Activated CD4-positive, alpha-beta T cell treated with anti-CD3 and anti-CD28 coated beads for 36 hours (primary cell): ENCODE results near the gene ARHGAP22. TPM values are rescaled to one million over a fixed set of nuclear protein-coding genes. Genes with fewer than 3 reads are reported as not detected.

Experiments
- ATAC-seq: fragments of 200-7000 bp; cut with Tn5 transposase; one replicate; pipeline ENCODE4 v1.10.0; 2021; ENCODE audit warnings: mild to moderate bottlenecking, moderate library complexity
- CTCF ChIA-PET: fragments of 350-600 bp; sonication (Branson Sonifier 250); formaldehyde crosslinking; loops from one replicate; lab custom pipeline; 2021; ENCODE audit warnings: antibody characterized with exemption; lab: Charles Lee
- POLR2A ChIA-PET: fragments of 350-600 bp; sonication (Branson Sonifier 250); formaldehyde crosslinking; loops from one replicate; lab custom pipeline; 2021; ENCODE audit warnings: antibody characterized with exemption, inconsistent platforms; lab: Charles Lee
- DNase-seq: peaks from one replicate; pipeline ENCODE4 v3.0.0-alpha.2; 2020
- H3K27ac Mint-ChIP-seq: one replicate; pipeline ENCODE4 v1.8.0; 2021; ENCODE audit warnings: mixed read lengths
- H3K27me3 Mint-ChIP-seq: one replicate; pipeline ENCODE4 v1.8.0; 2021; ENCODE audit warnings: mixed read lengths
- H3K36me3 Mint-ChIP-seq: one replicate; pipeline ENCODE4 v1.8.0; 2021; ENCODE audit warnings: low read depth, mixed read lengths
- H3K4me1 Mint-ChIP-seq: one replicate; pipeline ENCODE4 v1.8.0; 2021; ENCODE audit warnings: mixed read lengths
- H3K4me3 Mint-ChIP-seq: one replicate; pipeline ENCODE4 v1.8.0; 2021; ENCODE audit warnings: mild to moderate bottlenecking, moderate library complexity, mixed read lengths
- H3K9me3 Mint-ChIP-seq: one replicate; pipeline ENCODE4 v1.8.0; 2021; ENCODE audit warnings: low read depth, mixed read lengths
- intact Hi-C, 2 experiments: fragments of 100-400 bp; cut with DNase I in 1 of 2; cut with micrococcal nuclease in 1 of 2; formaldehyde crosslinking; loops; one replicate each; pipeline versions ENCODE4 v1.14.2 to v1.15.1; 2022 to 2024; cut with DNase I, micrococcal nuclease
- total RNA-seq, 2 experiments: library from RNA; stranded (reverse); gene quantifications; one replicate each; pipeline ENCODE4 v1.2.3, GENCODE V29; 2021

The ARHGAP22 gene
- total RNA-seq, 2 experiments from 2014 or later = 0.27 to 0.47 TPM

DNA sequence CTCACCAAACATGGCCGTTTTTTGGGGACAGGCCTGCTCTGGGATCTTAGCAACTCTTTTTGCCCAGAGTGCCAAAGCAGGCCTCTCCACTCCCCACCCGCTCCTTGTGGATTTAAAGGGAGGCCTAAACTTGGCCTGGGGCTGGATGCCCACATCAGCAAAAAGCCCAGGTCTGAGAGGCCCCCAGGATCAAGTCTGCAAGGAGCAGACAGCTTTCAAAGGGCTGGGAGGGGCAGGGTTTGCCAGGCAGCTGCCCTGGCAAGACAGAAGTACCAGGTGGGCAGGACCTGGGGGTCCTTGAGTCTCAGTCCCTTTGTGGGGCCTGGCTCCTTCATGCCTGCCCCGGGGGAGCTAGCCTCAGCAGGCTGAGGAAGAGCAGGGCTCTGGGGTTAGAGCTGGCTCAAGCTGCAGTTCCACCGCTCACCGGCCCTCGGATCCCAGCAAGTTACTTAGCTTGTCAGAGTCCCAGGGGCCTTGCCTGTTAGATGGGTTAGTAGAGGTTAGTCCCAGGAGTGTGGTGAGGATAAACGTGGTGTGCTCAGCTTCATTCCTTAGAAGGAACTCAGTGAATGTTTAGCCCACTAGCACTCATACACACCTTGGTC is 56.2 kb downstream of the ARHGAP22 start:
- H3K4me1 Mint-ChIP-seq = no peaks in the 10 kb centered on the region
- ChIA-PET CTCF (interaction anchor here (0.7 to 1.4 kb wide), 4 partner anchors 8 to 108 kb away, joined by 3 to 5 read pairs (median 3); no protein-coding TSS in a partner anchor), POLR2A (no interaction called here)
- H3K27me3 Mint-ChIP-seq = no peaks in the 10 kb centered on the region
- ATAC-seq (no peak), DNase-seq (no peak)
- H3K27ac Mint-ChIP-seq = no peak overlapping the region
- intact Hi-C loops = no loop called here
- H3K4me3 Mint-ChIP-seq = no peak overlapping the region
- H3K36me3 Mint-ChIP-seq = no peaks in the 10 kb centered on the region
- H3K9me3 Mint-ChIP-seq = no peaks in the 10 kb centered on the region

DNA sequence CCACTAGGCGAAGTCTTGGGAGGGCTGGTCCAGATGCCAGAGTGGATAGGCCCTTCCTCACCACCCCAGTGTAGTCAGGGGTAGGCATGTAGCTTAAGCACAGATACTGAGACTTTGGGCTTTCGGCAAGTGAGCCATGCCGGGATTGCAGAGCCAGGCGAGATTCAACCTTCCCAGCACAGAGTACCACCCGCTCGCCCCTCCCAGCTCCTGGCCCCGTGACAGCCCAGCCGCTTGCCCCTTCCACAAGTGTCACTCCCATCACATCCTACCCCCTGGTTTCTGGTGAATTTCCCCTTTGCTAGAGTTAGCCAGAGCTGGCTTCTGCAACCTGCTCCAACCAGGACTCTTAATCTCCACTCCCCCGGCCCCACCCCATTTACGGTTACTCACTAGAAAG is 56.9 kb downstream of the ARHGAP22 start:
- intact Hi-C loops = no loop called here
- H3K27ac Mint-ChIP-seq = no peak overlapping the region
- no peaks in the 10 kb centered on the region for H3K27me3 Mint-ChIP-seq
- ATAC-seq = no peak
- ChIA-PET POLR2A (no interaction called here), CTCF (interaction anchor here (1.4 kb wide), 1 partner anchor 109 kb away, joined by 5 read pairs; no protein-coding TSS in a partner anchor)
- H3K4me3 Mint-ChIP-seq = no peak overlapping the region
- no peaks in the 10 kb centered on the region for H3K4me1 Mint-ChIP-seq
- no peak for DNase-seq
- H3K36me3 Mint-ChIP-seq = no peaks in the 10 kb centered on the region
- H3K9me3 Mint-ChIP-seq = no peaks in the 10 kb centered on the region

DNA sequence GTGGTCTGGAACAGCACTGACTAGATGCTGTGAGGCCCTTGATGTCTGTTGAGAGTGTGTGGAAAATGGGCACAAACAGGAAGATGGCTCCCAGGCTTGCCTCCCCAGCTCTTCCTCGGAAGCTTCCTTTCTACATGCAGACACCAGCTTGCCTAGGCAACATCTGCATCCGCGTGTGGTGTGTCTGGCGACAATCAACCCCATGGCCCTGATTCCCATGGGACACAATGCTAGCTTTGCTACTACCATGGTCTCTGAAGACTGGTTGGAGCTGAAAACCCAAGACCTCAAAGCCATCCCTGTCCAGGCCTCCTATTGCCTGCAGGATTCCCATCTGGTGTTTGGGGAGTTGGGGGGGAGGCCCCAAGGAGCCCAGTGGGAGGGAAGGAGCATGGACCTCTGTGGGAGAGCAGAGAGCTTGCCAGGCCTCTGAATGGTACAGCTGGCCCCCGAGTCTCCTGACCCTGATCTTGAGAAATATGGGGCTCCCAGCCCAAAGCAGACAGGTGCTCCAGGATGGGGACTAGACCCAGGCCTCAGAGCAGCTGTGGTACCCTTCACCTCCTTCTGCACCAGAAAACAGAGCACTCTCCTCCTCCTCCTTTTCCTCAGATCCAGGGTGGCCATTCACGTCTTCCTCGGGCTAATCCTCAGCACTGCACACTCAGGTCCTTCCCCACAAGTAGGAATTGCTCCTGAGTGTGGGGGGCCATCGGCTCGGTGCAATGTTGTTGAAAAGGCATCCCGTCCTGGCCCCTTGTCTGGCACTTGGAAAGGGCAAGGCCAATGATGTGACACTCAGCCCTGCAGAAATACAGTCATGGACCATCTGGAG is 57.6 kb downstream of the ARHGAP22 start:
- Mint-ChIP-seq H3K27ac (no peak overlapping the region), H3K9me3 (no peaks in the 10 kb centered on the region), H3K27me3 (no peaks in the 10 kb centered on the region), H3K4me1 (no peaks in the 10 kb centered on the region), H3K4me3 (no peak overlapping the region), H3K36me3 (no peaks in the 10 kb centered on the region)
- intact Hi-C loops = no loop called here
- POLR2A ChIA-PET = no interaction called here
- ATAC-seq (no peak), DNase-seq (no peak)
- CTCF ChIA-PET = interaction anchor here (0.7 to 1.4 kb wide), 3 partner anchors 109 to 237 kb away, joined by 3 to 5 read pairs (median 3); no protein-coding TSS in a partner anchor

DNA sequence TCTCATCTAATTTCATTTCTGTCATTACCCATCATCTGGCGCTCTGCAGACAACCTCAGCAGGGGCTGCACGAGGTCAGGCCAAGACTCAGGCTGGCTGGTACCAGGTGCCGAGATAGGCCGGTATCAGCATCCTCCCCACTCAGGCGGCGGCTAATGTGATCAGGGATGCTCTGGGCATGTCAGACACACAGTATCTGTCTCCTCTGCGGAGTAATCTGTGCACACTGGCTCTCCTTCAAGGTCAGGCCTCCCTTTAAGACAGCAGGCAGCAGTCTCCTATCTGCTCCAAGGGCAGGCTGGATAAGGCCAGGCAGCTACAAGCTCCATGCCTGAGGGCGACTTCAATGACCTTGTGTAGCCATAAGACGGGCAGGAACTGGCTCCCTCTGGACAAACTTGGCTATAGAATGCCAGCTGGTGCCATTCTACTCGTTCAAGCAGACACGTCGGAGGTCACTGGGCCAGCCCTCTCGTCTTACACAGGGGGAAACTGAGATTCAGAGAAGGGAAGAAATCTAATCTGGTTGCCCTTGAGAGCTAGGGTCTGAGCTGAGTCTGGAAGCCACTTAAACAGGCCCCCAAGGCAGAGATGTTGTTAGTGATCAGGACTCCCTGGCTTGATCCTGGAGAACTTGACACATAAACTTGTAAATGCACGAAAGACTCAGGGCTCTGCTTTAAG is 59.3 kb downstream of the ARHGAP22 start:
- no peaks in the 10 kb centered on the region for H3K9me3 Mint-ChIP-seq
- intact Hi-C loops = no loop called here
- H3K4me3 Mint-ChIP-seq = no peak overlapping the region
- DNase-seq (no peak), ATAC-seq (no peak)
- H3K27me3 Mint-ChIP-seq = no peaks in the 10 kb centered on the region
- no peak overlapping the region for H3K27ac Mint-ChIP-seq
- POLR2A ChIA-PET = no interaction called here
- no peaks in the 10 kb centered on the region for H3K36me3 Mint-ChIP-seq
- H3K4me1 Mint-ChIP-seq = no peaks in the 10 kb centered on the region
- CTCF ChIA-PET = interaction anchor here (0.6 kb wide), 2 partner anchors 104 to 272 kb away, joined by 3 read pairs; no protein-coding TSS in a partner anchor

DNA sequence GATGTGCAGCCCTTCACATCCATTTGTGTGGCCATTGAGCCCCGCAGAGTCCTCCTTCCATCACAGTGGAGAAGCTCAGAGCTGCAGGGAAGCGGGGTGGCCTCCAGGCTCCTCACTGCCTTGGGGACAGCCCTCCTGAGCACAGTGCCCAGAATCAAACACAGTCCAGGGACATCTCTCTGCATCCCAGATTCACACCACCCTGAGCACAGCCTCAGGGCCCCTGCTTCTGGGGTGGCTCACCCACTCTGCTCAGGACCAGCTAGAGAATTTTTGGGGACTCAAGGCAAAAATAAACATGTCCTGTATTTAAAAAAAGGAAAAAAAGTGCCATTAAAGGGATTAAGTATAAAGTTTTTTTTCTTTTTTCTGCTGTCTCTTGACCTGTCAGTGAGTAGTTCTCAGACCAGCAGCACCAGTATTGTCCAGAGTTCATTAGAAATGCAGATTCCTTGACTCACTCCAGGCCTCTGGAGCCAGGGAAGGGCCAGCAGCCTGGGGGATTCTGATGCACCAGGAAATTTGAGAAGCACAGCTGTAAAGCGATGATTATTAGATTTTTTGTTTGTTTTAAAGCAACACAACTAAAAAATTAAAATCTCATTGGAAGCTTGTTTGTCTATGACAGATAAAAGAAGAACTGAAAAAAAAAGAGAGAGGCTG is 61.6 kb downstream of the ARHGAP22 start:
- Mint-ChIP-seq H3K27me3 (no peaks in the 10 kb centered on the region), H3K9me3 (no peaks in the 10 kb centered on the region), H3K4me3 (no peak overlapping the region), H3K36me3 (no peaks in the 10 kb centered on the region), H3K4me1 (no peaks in the 10 kb centered on the region), H3K27ac (no peak overlapping the region)
- CTCF ChIA-PET = no interaction called here
- POLR2A ChIA-PET = interaction anchor here (0.6 kb wide), 1 partner anchor 10 kb away, joined by 3 read pairs; no protein-coding TSS in a partner anchor
- intact Hi-C loops = no loop called here
- no peak for DNase-seq
- no peak for ATAC-seq

DNA sequence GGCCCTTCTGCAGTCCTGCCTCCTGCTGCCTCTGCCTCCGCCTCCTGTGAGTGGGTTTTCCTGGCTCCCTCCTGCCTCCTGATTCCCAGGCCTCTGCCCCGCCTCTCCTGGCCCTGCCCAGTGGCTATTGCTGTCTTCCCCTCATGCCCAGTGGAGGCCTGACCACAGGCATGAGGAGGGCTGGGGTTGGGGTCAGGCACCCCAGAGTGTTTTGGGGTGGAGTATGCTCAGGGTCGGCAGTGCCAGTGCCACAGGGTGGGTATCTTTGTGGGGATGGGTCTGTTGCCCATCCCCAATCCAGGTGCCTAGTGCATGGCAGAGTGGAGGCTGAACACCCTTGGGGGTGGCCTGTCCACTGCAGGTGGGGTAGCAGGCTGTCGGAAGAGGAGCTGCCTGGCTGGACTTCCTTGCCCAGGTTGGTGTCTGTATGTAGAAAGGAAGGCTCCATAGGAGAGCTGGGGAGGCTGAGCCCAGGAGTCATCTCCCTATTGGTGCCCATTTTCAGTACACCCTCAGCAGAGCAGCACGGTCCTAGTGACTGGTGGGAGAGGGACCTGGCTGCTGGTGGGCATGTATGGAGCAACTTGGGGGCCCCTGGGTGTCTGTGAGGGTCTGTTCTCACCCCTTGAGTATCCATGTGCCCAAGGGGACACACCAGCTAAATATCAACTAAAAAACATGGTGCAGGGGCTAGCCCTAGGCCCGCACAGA is 62.2 kb downstream of the ARHGAP22 start:
- Mint-ChIP-seq H3K4me1 (no peaks in the 10 kb centered on the region), H3K36me3 (no peaks in the 10 kb centered on the region), H3K27ac (no peak overlapping the region), H3K27me3 (no peaks in the 10 kb centered on the region), H3K9me3 (no peaks in the 10 kb centered on the region), H3K4me3 (no peak overlapping the region)
- ATAC-seq = no peak
- ChIA-PET CTCF (no interaction called here), POLR2A (interaction anchor here (0.6 kb wide), 1 partner anchor 11 kb away, joined by 3 read pairs; no protein-coding TSS in a partner anchor)
- intact Hi-C loops = no loop called here
- DNase-seq = no peak

DNA sequence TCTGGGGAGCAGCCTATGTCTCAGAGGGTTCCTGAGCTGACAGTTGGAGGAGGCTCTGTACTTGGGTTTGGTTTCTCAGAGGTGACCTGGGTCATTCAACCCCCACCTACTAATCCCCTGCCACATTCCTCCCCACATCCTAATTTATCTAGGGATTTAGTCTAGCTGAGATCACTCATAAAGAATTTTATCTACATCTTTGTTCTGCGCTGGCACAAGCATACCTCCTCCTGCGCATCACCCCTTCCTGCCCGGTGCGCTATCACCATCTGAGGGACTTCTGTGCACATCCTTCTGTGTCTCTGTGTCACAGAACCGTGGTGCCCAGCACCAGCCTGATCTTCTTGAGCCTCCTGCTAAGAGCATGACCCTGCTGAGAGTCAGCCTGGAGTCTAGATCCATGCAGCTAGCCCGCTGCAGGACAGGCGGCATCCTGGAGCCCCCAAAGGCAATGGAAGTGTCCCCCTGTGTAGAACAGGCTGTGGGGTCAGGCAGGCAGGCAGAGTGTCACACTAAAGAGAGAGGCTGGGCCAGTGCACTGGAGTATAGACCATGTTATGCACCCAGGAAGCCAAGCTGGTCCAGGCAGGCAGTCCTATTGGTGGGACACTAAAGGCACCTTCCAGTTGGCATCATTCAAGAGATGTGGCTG is 63.6 kb downstream of the ARHGAP22 start:
- POLR2A ChIA-PET = no interaction called here
- DNase-seq (no peak), ATAC-seq (no peak)
- H3K27me3 Mint-ChIP-seq = no peaks in the 10 kb centered on the region
- no peaks in the 10 kb centered on the region for H3K4me1 Mint-ChIP-seq
- CTCF ChIA-PET = interaction anchor here (0.6 kb wide), 1 partner anchor 109 kb away, joined by 3 read pairs; no protein-coding TSS in a partner anchor
- H3K36me3 Mint-ChIP-seq = no peaks in the 10 kb centered on the region
- intact Hi-C loops = no loop called here
- no peak overlapping the region for H3K4me3 Mint-ChIP-seq
- H3K9me3 Mint-ChIP-seq = no peaks in the 10 kb centered on the region
- no peak overlapping the region for H3K27ac Mint-ChIP-seq

DNA sequence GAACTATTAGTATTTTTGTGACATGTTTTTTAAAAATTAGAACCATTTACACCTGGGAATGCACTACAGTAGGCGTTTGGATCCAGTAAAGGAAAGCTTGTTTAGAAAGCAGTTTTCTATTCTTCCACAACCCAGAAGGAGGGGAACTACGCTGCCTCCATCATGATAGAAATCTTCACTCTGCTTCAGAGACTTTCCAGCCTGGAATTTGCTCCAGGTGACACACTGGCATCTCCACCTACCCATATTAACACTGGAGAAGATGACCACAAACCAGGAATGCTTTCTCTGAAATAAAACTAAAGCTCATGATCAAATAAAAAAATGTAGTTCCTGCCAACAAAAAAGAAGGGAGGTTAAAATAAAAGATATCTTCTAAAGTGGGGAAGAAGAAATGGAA is 66.3 kb downstream of the ARHGAP22 start:
- no peak for DNase-seq
- Mint-ChIP-seq H3K4me1 (no peaks in the 10 kb centered on the region), H3K4me3 (no peak overlapping the region), H3K9me3 (no peaks in the 10 kb centered on the region), H3K36me3 (no peaks in the 10 kb centered on the region), H3K27me3 (no peaks in the 10 kb centered on the region), H3K27ac (no peak overlapping the region)
- ATAC-seq = no peak
- POLR2A ChIA-PET = no interaction called here
- intact Hi-C loops = no loop called here
- CTCF ChIA-PET = interaction anchor here (3.2 kb wide), 1 partner anchor 119 kb away, joined by 12 read pairs; no protein-coding TSS in a partner anchor

DNA sequence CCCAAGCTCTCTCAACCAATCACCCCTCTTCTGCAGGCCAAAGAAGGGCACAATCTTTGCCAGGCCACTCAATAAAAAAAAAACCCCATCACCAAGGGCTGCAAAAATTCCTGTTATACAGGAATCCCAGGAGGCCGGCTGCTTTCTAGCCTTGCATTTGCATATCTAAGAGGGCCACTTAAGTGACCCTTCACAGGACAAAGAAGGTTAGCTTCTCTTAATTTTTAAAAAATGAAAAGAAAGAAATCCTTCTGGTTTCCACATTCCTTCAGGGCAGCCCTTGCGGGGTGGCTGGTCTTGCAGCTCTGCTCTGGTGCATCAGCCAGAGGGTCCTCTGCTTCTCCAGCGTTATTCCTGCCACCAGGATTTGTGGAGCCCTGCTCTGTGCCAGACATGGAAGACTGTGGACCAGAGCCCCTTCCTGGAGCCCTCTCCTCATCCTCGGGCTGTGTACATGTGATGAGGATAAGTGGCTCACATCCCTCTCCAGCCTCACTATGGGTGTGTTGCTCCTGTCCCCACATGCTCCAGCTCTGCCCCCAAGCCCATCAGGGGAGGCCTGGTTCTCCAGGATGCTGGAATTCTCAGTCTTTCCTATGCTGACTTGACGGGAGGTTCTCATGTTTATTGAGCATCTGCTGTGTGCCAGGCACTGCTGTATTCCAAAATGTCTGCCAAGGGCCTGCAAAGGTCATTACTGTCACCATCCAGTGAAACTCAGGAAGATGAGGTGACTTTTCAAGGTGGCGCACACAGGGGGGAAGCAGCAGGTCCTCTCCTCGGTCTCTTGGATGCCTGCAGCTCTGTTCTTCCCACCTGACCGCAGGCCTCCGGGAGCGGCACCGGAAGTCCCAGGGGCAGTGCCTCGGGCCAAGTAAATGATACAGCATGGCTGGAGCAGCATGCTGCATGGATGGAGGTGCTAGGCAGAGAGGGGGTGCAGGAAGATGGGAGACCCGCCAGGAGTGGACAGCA is 67.7 kb downstream of the ARHGAP22 start:
- Mint-ChIP-seq H3K27ac (no peak overlapping the region), H3K36me3 (no peaks in the 10 kb centered on the region), H3K9me3 (no peaks in the 10 kb centered on the region), H3K4me3 (no peak overlapping the region), H3K27me3 (no peaks in the 10 kb centered on the region), H3K4me1 (no peaks in the 10 kb centered on the region)
- DNase-seq (no peak), ATAC-seq (no peak)
- intact Hi-C loops = no loop called here
- CTCF ChIA-PET = interaction anchor here (3.2 kb wide), 1 partner anchor 120 kb away, joined by 12 read pairs; no protein-coding TSS in a partner anchor
- POLR2A ChIA-PET = no interaction called here
